HEK293T (cell line): ENCODE data around the gene ZNF219.

Experiments
- BHLHE40 ChIP-seq: fragments of 450-650 bp; IDR thresholded peaks from 2 replicates; pipeline ENCODE4 v1.6.1; 2016; ENCODE audit warnings: mild to moderate bottlenecking, moderate library complexity, borderline replicate concordance
- CTBP1 ChIP-seq: fragments of 450-650 bp; IDR thresholded peaks from 2 replicates; pipeline ENCODE4 v1.6.1; 2016; ENCODE audit warnings: borderline replicate concordance
- ELF4 ChIP-seq: fragments of 450-650 bp; IDR thresholded peaks from 2 replicates; pipeline ENCODE4 v1.6.1; 2017; ENCODE audit warnings: antibody characterized with exemption
- FOXA1 ChIP-seq: fragments of 450-650 bp; IDR thresholded peaks from 2 replicates; pipeline ENCODE4 v1.6.1; 2016; ENCODE audit warnings: mild to moderate bottlenecking
- FOXK2 ChIP-seq: fragments of 450-650 bp; IDR thresholded peaks from 2 replicates; pipeline ENCODE4 v1.6.1; 2016; ENCODE audit warnings: mild to moderate bottlenecking
- FOXM1 ChIP-seq: fragments of 450-650 bp; IDR thresholded peaks from 2 replicates; pipeline ENCODE4 v1.6.1; 2017; ENCODE audit warnings: mild to moderate bottlenecking, borderline replicate concordance
- HDGF ChIP-seq: fragments of 450-650 bp; IDR thresholded peaks from 2 replicates; pipeline ENCODE4 v1.6.1; 2017; ENCODE audit warnings: antibody characterized with exemption, borderline replicate concordance
- LEF1 ChIP-seq: fragments of 450-650 bp; IDR thresholded peaks from 2 replicates; pipeline ENCODE4 v1.6.1; 2017; ENCODE audit warnings: mild to moderate bottlenecking, borderline replicate concordance
- NFRKB ChIP-seq: fragments of 450-650 bp; IDR thresholded peaks from 2 replicates; pipeline ENCODE4 v1.6.1; 2016; ENCODE audit warnings: mild to moderate bottlenecking, moderate library complexity
- SP1 ChIP-seq: fragments of 450-650 bp; IDR thresholded peaks from 2 replicates; pipeline ENCODE4 v1.6.1; 2017
- SUZ12 ChIP-seq: fragments of 450-650 bp; IDR thresholded peaks from 2 replicates; pipeline ENCODE4 v1.6.1; 2016; ENCODE audit warnings: mild to moderate bottlenecking
- TARDBP ChIP-seq: fragments of 450-650 bp; IDR thresholded peaks from 2 replicates; pipeline ENCODE4 v1.6.1; 2016
- ZNF384 ChIP-seq: fragments of 450-650 bp; IDR thresholded peaks from 2 replicates; pipeline ENCODE4 v1.6.1; 2016
- TF ChIP-seq, protein P1 (sequence below): fragments of 450-650 bp; IDR thresholded peaks from 2 replicates; pipeline ENCODE4 v1.6.1; 2016

DNA sequence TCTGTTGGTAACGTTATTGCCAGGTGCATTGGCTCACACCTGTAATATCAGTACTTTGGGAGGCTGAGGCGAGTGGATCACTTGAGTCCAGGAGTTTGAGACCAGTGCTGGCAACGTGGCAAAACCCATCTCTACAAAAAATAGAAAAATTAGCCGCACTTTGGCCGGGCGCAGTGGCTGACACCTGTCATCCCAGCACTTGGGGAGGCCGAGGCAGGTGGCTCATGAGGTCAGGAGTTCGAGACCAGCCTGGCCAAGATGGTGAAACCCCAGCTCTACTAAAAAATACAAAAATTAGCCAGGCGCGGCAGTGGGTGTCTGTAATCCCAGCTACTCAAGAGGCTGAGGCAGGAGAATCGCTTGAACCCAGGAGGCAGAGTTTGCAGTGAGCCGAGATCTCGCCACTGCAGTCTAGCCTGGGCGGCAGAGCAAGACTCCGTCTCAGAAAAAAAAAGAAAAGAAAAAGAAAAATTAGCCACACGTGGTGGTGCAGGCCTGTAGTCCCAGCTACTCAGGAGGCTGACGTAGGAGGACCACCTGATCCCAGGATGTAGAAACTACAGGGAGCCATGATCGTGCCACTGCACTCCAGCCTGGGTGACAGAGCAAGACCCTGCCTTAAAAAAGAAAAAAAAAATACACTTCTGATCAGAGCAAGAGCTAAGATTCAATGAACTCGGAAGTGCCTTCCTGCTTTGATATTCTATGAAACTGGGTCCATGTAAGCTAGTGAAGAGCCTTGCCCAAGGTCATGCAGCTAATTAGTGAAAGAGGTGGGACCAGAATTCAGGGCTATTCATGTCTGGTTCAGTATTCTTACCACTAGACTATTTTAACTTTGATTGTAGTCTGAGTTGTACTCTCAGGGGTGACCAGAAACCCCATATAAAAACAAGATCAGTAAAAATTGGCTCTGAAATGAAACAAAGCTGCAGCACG, 45.0 kb downstream of the ZNF219 start:
- TF ChIP-seq CTBP1 (no peak), BHLHE40 (no peak), FOXM1 (no peak), SP1 (no peak), ELF4 (no peak), TARDBP (no peak), FOXA1 (no peak), SUZ12 (no peak), ZNF384 (no peak), HDGF (no peak), NFRKB (no peak), FOXK2 (no peak), LEF1 (no peak)
- TF ChIP-seq, protein P1, sequence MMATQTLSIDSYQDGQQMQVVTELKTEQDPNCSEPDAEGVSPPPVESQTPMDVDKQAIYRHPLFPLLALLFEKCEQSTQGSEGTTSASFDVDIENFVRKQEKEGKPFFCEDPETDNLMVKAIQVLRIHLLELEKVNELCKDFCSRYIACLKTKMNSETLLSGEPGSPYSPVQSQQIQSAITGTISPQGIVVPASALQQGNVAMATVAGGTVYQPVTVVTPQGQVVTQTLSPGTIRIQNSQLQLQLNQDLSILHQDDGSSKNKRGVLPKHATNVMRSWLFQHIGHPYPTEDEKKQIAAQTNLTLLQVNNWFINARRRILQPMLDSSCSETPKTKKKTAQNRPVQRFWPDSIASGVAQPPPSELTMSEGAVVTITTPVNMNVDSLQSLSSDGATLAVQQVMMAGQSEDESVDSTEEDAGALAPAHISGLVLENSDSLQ = no peak
